GM19023 (cell line): ENCODE data around the gene ABCD1.
"Not testable (repeated sequence)": the region's sequence is repeated elsewhere in the genome, so short reads cannot be mapped to it uniquely, and the experiment has no call there.

Source experiments
- ATAC-seq: cut with Tn5 transposase; IDR thresholded peaks from one replicate; pipeline ENCODE4 v1.9.1; 2021; ENCODE audit warnings: mild to moderate bottlenecking, moderate library complexity; ENCODE audit not compliant: unreplicated experiment

ABCD1 gene

DNA sequence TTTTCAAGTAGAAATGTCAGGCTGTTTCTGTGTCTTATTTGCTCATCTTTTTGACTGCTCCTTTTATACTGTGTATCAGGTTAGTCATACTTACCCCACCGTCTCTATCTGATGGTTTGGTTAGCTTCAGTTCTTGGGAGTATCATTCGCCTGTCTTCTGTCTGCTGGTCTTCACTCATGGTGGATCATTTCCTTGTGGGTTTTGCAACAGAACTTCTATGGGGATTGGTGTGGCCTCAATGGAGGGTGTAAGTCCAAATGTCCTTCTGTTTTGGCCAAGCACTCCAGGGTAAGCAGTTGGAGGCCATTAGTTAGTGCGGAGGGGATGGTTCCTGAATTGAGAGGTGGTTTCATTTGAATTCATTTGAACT lies 7.2 kb downstream of the ABCD1 start:
- ATAC-seq = no peak

DNA sequence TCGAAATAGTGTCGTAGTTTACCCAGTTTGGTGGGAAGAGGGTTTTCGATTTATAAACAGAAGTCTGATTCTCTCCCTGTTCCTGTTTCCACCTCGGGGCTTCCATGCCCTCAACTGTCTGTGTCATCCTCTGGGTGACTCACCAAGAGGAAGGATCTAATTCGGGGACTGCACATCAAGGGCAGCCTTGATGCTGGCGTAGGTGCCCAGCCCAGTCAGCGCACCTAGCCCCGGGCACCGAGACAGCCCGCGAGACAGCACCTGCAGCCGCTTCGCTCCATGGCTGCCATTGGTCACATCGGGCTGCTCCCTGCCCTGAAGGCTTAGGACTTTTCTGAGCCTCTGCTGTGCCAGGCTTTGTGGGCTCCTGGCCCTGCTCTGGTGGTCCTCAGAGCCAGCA lies 7.7 kb downstream of the ABCD1 start:
- no peak for ATAC-seq

DNA sequence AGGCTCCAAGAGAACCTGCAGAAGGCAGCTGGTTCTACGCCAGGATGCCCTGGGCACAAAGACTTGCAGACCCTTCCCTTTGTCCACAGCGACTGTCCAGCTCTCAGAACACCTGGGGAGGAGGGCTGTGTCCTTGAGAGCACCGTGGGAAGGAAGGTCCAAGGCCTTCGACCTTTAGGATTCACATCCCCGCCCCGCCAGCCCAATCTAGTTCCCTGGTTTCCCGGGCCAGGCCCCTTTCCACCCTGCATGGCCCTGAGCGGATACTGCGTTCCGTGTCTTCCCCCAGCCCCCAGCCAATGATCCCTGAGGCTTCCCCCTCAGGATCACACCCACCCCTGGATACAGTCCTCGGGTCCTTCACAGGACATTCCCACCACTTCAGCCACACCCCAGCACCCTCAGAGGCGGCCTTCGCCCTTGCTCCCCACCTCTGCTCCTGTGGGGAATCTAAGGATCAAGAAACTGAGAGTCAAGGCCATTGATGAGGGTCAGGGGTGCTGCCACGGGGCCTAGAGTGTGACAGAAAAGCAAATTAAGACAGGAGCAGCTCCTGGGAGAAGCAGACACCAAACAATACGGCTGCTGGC lies 9.1 kb downstream of the ABCD1 start:
- ATAC-seq = no peak

DNA sequence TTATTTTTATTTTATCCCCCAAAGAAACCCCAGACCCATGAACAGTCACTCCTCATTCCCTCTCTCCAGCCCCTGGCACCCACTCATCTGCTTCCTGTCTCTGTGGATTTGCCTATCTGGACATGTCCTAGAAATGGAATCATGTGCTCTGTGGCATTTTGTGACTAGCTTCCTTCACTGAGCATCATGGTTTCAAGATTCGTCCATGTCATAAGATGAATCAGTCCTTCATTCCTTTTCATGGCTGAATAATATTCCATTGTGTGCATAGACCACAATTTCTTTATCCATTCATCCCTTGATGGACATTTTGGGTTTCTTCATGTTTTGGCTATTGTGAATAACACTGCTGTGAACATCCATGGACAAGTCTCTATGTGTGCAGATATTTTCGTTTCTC lies 10.2 kb downstream of the ABCD1 start:
- no peak for ATAC-seq

DNA sequence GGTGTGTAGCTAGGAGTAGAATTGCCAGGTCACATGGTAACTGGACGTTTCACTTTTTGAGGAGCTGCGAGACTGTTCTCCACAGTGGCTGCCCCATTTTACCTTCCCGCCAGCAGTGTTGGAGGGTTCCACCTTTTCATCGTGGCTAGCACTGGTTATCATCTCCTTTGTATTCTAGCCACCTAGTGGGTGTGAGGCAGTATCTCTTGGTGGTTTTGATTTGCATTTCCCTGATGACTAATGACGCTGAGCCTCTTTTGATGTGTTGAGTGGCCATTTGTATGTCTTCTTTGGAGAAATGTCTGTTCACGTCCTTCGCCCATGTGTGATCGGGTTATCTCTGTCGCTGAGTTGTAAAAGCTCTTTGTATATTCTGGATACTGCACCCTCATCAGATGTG lies 10.6 kb downstream of the ABCD1 start:
- ATAC-seq = no peak

DNA sequence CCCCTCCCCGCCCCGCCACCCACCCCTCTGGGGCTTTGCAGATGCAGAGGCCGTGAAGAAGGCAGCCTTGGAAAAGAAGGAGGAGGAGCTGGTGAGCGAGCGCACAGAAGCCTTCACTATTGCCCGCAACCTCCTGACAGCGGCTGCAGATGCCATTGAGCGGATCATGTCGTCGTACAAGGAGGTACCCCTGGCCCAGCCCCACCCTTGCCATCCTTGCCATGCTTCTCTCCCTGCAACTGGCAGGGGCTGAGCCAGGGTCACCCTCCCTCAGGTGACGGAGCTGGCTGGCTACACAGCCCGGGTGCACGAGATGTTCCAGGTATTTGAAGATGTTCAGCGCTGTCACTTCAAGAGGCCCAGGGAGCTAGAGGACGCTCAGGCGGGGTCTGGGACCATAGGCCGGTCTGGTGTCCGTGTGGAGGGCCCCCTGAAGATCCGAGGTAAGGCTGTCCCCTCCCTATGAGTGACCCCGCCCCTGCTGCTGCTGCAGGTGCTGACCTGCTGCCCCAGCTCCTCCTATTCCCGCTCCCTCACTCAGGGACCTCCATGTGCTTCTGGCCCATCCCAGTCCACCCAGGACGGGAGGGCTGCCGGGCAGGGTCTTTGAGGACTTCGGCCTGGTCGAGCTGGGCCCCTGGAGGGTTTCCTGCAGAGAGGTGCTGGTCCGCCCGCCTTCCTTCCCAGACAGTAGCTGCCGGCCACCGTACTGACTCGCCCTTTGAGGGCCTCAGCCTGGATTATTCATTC lies 11.6 kb downstream of the ABCD1 start:
- ATAC-seq = no peak

DNA sequence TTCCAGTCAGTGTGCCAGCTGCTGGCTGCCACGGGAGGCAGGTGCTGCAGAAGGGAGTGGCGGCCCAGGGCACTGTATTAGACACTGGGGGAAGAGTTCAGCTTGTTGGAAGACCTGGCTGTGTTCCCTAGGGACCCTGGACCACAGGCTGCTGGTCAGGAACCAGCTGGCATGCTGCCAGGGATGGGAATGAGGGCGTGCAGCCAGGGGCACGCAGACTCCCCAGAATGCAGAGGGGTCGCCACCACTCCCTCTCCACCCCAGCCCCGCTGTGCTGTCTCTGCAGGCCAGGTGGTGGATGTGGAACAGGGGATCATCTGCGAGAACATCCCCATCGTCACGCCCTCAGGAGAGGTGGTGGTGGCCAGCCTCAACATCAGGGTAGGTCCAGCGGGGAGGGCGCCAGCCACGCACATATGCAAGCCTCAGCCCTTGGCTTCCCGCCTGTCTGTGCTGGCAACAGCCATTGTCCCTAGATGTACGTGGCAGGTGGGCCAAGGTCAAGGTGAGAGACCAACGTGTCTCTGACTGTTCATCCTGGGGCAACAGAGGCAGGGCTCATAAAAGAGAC lies 12.3 kb downstream of the ABCD1 start:
- ATAC-seq = no peak

DNA sequence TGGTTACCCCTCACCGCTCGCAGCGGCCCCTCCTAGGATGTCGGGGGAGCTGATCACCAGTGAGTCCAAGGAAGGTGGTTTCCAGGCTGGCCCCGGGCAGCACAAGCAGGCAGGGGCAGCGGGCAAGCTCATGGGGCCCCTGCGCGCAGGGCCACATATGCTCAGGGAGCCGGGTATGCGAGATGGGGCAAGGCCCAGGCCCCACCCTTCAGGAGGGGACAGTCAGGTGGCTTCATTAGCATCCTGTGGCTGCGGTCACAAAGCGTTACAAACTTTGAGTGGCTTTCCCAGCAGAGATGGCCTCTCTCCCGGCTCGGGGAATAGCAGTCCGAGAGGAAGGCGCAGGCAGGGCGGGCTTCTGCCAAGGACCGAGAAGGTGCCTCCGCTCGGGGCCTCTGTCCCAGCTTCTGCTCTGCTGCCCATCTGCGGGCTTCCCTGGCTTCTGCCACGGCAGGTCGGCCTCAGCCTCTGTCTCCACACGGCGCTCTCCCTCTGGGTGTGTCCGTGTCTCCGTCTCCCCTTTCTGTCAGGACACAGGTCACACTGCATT lies 13.5 kb downstream of the ABCD1 start:
- no peak for ATAC-seq

DNA sequence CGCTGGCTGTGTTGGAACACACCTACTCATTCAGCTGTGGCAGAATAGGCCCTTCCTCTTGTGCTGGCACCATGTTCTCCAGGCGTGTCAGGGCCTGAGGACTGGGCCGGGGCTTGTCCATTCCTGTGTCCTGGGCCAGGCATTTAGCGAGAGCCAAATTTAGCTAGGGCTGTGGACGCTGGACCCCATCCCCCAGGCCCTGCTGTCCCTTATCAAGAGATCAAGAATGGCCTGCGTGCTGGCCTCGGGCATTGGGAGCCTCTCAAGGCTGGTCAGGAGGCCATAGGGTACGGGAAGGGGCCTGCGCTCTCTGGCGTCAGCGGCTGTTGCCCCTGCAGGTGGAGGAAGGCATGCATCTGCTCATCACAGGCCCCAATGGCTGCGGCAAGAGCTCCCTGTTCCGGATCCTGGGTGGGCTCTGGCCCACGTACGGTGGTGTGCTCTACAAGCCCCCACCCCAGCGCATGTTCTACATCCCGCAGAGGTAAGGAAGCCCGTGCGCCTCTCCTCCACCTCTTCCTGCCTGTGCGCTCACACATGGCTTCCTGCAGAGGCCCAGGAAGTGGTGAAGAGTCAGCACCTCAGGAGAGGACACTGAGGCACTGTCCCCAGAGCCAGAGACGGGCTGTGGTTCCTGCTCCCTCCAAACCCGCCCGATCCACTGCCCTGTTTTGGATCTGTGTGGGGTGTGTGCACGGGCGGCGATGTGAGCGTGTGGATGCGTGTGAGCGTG lies 15.3 kb downstream of the ABCD1 start:
- ATAC-seq = no peak

DNA sequence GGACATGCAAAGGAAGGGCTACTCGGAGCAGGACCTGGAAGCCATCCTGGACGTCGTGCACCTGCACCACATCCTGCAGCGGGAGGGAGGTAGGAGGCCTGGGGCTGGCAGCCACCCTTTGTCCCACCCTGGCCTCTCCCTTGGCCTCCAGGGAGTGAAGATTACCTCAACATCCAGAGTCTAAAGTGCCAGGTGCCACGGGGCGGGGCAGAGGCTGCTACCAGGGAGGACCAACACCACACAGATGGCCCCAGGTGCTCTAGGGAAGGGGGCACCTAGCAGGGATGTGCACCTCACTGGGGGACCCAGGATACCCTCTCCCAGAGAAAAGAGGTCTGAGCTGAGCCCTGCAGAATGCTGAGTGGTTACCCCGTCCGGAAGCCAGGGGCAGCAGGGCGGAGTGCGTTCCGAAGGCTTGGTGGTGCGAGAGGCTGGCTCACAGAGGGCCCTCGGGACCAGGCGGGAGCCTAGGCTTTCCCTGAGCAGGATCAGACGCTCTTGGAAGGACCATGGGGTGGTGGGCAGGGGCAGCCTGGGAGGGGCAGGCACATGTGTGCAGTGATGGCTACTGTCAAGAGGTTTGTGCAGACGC lies 16.1 kb downstream of the ABCD1 start:
- no peak for ATAC-seq

DNA sequence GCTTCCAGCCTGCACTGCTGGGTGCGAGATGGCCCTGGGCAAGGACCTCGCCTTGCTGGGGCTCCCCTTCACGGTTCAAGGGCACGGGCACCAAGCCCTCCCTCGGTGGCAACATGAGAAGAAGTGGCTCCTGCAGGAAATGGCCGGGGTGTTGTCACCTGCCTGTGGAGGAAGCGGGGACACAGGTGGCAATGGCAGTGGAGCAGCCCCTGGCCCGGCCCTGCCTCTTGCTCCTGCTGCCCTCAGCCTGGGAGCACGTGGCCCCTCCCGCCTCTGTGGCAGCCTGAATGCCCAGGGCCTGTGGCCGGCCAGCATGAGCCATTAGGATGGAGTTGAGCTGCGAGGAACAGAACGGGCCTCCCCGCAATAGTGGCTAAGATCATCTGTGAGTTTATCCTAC lies 16.8 kb downstream of the ABCD1 start:
- no peak for ATAC-seq

DNA sequence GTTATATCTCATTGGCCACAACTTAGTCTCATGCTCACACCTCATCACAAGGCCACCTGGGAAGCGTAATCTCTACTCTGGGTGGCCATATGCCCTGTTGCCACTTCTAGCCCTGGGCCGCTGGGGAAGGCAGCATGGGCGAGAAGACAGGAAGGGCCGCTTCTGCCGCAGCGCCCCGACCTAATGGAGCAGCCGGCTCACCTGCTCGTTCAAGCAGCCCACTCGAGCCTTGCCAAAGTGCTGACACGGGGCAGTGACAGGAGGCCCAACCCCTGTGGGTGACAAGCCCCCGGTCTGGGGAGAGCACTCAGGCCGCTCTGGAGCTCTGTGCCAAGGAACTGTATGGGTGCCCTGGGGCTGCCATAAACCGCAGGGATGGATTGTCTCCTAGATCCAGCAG lies 17.5 kb downstream of the ABCD1 start:
- ATAC-seq = not testable (repeated sequence)

DNA sequence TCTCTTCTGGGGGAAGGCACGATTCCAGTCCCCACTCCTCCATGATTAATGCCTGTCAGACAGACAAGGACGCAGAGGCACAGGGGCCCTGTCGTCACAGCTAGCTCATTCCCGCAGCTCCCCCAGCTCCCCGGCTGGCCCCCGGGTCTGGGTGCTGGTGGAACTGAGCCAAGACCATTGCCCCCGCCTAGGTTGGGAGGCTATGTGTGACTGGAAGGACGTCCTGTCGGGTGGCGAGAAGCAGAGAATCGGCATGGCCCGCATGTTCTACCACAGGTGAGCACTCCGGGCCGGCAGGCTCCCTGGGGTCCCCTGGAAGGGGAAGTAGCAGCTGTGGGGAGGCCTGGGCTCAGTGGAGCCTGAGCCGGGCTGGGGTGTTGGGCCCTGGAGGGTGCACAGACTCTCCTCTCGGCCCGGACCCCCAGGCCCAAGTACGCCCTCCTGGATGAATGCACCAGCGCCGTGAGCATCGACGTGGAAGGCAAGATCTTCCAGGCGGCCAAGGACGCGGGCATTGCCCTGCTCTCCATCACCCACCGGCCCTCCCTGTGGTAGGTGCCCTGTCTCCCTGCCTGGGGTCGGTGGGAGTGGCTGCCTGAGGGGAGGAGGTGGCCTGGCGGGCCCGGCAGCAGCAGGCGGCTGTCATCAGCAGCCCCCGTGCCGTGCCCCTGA lies 18.3 kb downstream of the ABCD1 start:
- ATAC-seq = not testable (repeated sequence)

DNA sequence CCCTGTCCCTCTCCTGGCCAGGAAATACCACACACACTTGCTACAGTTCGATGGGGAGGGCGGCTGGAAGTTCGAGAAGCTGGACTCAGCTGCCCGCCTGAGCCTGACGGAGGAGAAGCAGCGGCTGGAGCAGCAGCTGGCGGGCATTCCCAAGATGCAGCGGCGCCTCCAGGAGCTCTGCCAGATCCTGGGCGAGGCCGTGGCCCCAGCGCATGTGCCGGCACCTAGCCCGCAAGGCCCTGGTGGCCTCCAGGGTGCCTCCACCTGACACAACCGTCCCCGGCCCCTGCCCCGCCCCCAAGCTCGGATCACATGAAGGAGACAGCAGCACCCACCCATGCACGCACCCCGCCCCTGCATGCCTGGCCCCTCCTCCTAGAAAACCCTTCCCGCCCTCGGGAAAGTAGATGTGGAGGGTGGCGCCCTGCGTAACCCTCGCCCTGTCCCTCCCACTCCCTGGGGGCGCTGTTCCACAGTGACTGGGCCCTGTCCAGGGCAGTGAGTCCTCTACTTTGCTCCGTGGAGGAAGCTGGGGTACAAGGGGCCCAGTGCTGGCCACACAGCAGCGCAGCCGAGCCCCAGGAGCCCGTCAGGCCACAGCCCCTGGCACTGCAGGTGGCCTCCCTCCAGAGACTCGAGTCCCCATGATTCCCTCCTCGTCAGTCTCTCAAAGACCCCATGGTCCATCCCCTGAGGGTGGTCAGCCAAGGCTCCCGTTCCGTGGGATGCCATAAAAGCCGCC lies 19.0 kb downstream of the ABCD1 start:
- not testable (repeated sequence) for ATAC-seq

DNA sequence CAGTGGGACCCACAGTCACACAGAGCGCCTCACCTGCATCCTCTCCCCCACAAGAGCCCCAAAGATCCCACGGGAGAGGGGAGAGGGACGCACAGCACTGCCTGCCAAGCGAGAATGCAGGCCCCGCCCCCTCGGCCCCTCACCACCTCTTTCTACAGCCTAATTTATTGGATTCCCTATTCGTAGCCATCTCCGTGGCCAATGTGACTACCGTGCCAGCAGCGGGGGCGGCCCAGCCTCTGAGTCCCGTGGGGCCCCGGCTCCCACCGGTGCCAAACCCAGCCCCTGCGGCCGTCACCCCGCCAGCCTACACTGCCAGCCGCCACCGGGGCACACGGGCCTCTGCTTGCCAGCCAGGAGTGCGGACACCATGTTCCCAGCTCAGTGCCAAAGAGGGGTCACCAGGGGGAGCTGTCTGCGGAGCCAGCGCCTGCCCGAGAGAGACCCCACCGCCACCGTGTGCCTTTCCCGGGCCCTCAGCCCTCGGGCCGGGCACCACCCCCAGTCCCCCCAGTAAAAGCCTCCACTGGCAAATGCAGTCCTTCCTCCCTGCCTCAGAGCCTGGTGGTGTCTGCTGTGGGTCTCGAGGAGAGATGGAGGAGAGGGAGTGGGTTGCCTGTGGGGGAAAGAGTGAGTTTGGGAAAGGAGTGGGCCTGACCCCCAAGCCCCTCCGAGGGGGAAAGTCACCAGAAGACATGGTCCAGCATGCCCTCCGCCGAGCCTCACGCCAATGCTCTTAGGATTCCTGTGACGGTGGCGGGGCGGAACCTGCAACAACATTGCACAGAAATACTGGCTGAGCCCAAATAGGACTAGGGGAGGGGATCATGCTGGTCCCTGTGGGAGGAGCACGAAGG lies 19.8 kb downstream of the ABCD1 start:
- no peak for ATAC-seq

DNA sequence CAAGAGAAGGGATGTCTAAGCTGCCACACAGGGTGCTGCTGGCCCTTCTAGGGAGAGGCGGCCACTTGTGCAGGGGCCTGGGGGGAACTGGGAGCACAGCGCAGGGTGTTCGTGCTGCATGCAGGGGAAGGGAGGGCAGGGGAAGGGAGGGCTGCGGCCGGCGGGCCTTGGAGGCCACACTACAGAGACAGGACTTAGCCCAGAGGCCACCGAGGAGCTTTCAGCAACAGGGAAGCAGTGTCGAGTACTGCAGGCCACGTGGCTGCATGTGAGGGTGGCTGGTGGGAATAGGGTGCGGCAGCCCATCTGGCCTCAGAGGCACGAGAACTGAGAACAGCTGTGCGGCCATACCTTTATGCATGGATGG lies 20.4 kb downstream of the ABCD1 start:
- not testable (repeated sequence) for ATAC-seq

DNA sequence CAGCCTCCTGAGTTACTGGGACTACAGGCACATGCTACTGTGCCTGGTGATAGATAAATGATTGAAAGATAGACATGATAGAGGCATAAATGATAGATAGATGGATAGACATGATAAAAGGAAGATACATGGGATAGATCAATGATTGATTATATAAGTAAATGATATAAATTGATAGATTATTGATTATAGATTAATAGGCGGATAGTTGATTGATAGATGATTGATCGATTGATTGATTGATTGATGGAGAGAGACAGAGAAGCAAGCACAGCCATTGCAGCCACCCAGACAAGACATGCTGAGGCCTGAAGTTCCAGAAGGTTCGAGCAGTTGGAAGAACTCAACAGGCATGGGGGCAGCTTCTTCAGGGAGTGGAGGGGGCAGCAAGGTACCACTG lies 21.7 kb downstream of the ABCD1 start:
- ATAC-seq = no peak

DNA sequence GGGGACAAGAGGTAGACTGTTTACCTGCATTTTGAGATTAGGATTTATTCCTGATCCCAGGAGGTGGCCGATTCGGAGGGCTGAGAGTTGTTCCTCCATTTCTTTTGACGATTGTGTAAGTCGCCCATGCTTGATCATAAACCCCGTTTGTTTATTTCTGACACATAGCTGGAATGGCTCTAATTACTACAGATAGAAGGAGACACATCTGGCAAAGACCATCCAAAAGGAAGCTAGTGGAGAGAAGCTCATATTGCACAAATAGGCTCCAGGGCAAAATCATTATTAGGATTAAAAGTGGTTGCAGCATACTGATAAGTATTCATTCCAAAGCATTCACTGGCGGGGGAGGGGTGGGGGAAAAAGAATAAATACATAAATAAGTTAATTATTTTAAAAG lies 22.3 kb downstream of the ABCD1 start:
- not testable (repeated sequence) for ATAC-seq

DNA sequence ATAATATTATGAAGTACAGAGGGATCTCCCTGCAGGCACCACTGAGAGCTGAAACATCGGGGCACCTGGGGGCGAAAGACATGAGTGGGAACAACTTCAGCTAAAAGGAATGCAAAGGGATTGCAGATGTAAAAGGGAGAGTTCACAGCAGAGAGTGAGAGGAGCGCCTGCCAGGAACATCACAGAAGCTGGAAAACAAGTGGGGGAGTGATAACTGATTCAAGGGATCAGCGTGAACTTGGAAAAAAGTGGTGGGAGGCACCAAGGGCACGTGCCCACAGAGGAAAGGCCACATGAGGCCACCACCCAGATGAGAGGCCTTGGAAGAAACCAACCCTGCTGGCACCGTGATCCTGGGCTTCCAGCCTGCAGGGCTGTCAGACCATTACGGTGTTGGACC lies 24.4 kb downstream of the ABCD1 start:
- ATAC-seq = not testable (repeated sequence)
